Small intestine (tissue), 7 donors: ENCODE results near the gene USP10. TPM values are rescaled to one million over a fixed set of nuclear protein-coding genes. Genes with fewer than 3 reads are reported as not detected.
"Not testable (repeated sequence)": the region's sequence is repeated elsewhere in the genome, so short reads cannot be mapped to it uniquely, and the experiment has no call there.

Experiments
- DNase-seq, 2 donors: peaks; one replicate each; pipeline versions ENCODE4 v3.0.0 to v3.0.0-alpha.2; 2013
- FAIRE-seq: peaks from 2 replicates; lab custom pipeline; 2012; peaks lifted over from hg19 to GRCh38; lab: Jason Lieb, UNC
- H3K27ac ChIP-seq, 3 donors: one replicate each; pipeline ENCODE4 v1.5.1; 2013; ENCODE audit warnings: low read length in 2 of 3, mild to moderate bottlenecking in 2 of 3, control low read depth in 1 of 3, inconsistent platforms in 1 of 3, low read depth in 1 of 3, moderate library complexity in 1 of 3
- H3K27me3 ChIP-seq, 3 donors: one replicate each; pipeline ENCODE4 v1.6.1; 2013; ENCODE audit warnings: low read length in 3 of 3, inconsistent platforms in 1 of 3; ENCODE audit not compliant: control insufficient read depth in 3 of 3, insufficient read depth in 3 of 3
- H3K36me3 ChIP-seq, 3 donors: one replicate each; pipeline ENCODE4 v1.6.1; 2013; ENCODE audit warnings: low read length in 3 of 3, inconsistent platforms in 1 of 3, low read depth in 1 of 3, mild to moderate bottlenecking in 1 of 3, moderate library complexity in 1 of 3; ENCODE audit not compliant: control insufficient read depth in 3 of 3, insufficient read depth in 2 of 3
- H3K4me1 ChIP-seq, 3 donors: one replicate each; pipeline ENCODE4 v1.6.1; 2013; ENCODE audit warnings: low read length in 2 of 3, inconsistent platforms in 1 of 3, low read depth in 1 of 3, mild to moderate bottlenecking in 1 of 3, moderate library complexity in 1 of 3; ENCODE audit not compliant: control insufficient read depth in 3 of 3, insufficient read depth in 2 of 3
- H3K4me3 ChIP-seq, 3 donors: one replicate each; pipeline ENCODE4 v1.5.1; 2013; ENCODE audit warnings: low read length in 3 of 3, control low read depth in 1 of 3, inconsistent platforms in 1 of 3, low read depth in 1 of 3, mild to moderate bottlenecking in 1 of 3, moderate library complexity in 1 of 3
- H3K9me3 ChIP-seq, 2 donors: one replicate each; pipeline ENCODE4 v1.6.1; 2013; ENCODE audit warnings: low read depth in 1 of 2, low read length in 1 of 2; ENCODE audit not compliant: control insufficient read depth in 2 of 2, insufficient read depth in 1 of 2
- WGBS, 3 donors: extraction: QIAGEN DNeasy Blood & Tissue Kit; methylation state at CpG; one replicate each; pipeline ENCODE4 v1.1.7; 2013; 5-methylcytosine and 5-hydroxymethylcytosine counted together
- polyA plus RNA-seq, 4 donors: library from polyadenylated mRNA; stranded (reverse) in 3 of 4; unstranded in 1 of 4; fragments of 200-250 nt in 3 of 4; fragments of 120-200 nt in 1 of 4; gene quantifications; one replicate each; pipeline versions ENCODE4 v1.2.1 to v1.2.3, GENCODE V29; 2013
- donor health status: healthy with polysubstance abuse.
- donor health status: control.
- donor health status: control.
- donor health status: Bipolar disorder and iron deficiency.
- donor health status: healthy.

The USP10 gene
- polyA plus RNA-seq, 4 donors, result 22.4 to 67.1 (median 32.1) TPM

- DNase-seq, result peak; percentile 73 to 83
- H3K4me1 ChIP-seq, result peaks cover 0 to 29% (median 4%) of the 10 kb centered on the region in 3 donors
- H3K27me3 ChIP-seq, result no peaks in the 10 kb centered on the region
- no peak overlapping the region for H3K4me3 ChIP-seq
- no peak for FAIRE-seq
- peak overlapping the region in 2 of 3 donors; percentile 45 to 59 for H3K27ac ChIP-seq
- H3K9me3 ChIP-seq, result no peaks in the 10 kb centered on the region
- WGBS, 3 donors, result 27 to 29% (median 28%) methylated on average over 9 of the region's 9 CpGs
- peaks cover 0 to 10% (median 6%) of the 10 kb centered on the region in 3 donors for H3K36me3 ChIP-seq
These were observed 30.8 kb downstream of the USP10 start for GRCh38 chr16:84730406-84731106.

DNA sequence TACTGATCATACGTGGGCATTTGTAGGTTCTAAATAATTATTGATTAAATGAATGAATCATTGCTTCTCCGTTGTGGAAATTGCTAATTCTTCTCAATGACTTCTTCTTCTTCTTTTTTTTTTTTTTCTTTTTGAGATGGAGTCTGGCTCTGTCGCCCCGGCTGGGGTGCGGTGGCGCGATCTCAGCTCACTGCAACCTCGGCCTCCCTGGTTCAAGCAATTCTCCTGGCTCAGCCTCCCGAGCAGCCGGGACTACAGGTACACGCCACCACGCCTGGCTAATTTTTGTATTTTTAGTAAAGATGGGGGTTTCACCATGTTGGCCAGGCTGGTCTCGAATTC lies 32.5 kb downstream of the USP10 start:
- H3K27me3 ChIP-seq, H3K4me3 ChIP-seq, FAIRE-seq, DNase-seq, H3K9me3 ChIP-seq, H3K27ac ChIP-seq: not testable (repeated sequence)
- Histone ChIP-seq H3K36me3 (peaks cover 0 to 10% (median 6%) of the 10 kb centered on the region in 3 donors), H3K4me1 (peaks cover 2 to 31% (median 4%) of the 10 kb centered on the region in 3 donors)
- WGBS, 3 donors, result 94 to 97% (median 95%) methylated on average over 13 of the region's 13 CpGs

DNA sequence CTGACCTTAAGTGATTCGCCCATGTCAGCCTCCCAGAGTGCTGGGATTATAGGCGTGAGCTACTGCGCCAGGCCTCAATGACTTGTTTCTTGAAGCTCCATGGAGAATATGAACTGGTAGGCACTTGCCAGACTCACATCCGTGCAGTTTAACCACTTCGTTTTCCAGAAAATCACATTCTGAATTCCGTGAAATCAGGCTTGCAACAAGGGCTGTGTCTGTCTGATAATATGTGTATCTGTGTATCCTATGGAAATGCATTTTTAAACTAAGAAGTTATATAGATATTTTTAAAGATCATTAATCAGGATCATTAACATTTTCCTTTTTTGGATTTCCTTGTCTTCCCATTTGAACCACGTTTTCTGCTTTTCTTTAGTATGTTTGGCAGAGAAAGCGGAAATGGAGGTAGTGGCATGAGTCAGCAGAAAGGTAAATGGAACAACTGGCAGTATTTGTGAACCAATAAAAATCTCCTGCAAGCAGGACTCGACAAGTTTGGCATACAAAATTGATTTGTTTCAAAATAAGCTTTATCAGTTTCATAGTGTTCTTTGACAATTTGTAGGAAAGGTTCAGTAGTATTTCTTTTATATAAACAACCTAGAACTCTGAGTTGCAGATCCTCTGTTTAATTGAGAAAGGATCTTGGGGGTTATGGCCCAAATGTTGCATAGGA lies 33.0 kb downstream of the USP10 start:
- FAIRE-seq (no peak), DNase-seq (peak in 1 of 2 donors; percentile 39)
- Histone ChIP-seq H3K27me3 (no peaks in the 10 kb centered on the region), H3K36me3 (peaks cover 0 to 10% (median 6%) of the 10 kb centered on the region in 3 donors), H3K9me3 (no peaks in the 10 kb centered on the region), H3K4me3 (no peak overlapping the region), H3K4me1 (peaks cover 2 to 31% (median 4%) of the 10 kb centered on the region in 3 donors), H3K27ac (no peak overlapping the region)
- 75 to 82% (median 76%) methylated on average over 9 of the region's 9 CpGs for WGBS, 3 donors

- H3K27me3 ChIP-seq, result no peaks in the 10 kb centered on the region
- peak; percentile 73 to 87 for DNase-seq
- 12 to 55% (median 33%) methylated on average over 17 of the region's 17 CpGs for WGBS, 3 donors
- no peaks in the 10 kb centered on the region for H3K9me3 ChIP-seq
- no peak overlapping the region for H3K4me3 ChIP-seq
- peaks cover 4 to 40% (median 8%) of the 10 kb centered on the region in 3 donors for H3K4me1 ChIP-seq
- peaks cover 0 to 13% (median 6%) of the 10 kb centered on the region in 3 donors for H3K36me3 ChIP-seq
- H3K27ac ChIP-seq, result peak overlapping the region; percentile 63 to 85 (median 78)
- FAIRE-seq, result no peak
These were observed 36.2 kb downstream of the USP10 start for GRCh38 chr16:84735849-84736586.

- Histone ChIP-seq H3K27me3 (no peaks in the 10 kb centered on the region), H3K27ac (peak overlapping the region; percentile 63 to 87 (median 78)), H3K9me3 (no peaks in the 10 kb centered on the region), H3K4me1 (peaks cover 4 to 46% (median 8%) of the 10 kb centered on the region in 3 donors), H3K4me3 (no peak overlapping the region), H3K36me3 (peaks cover 3 to 23% (median 6%) of the 10 kb centered on the region in 3 donors)
- FAIRE-seq (no peak), DNase-seq (peak; percentile 63 to 80)
- WGBS, 3 donors, result 17 to 52% (median 37%) methylated on average over 12 of the region's 12 CpGs
These were observed 37.6 kb downstream of the USP10 start for GRCh38 chr16:84737192-84738011.

GRCh38 chr16:84738255-84739038 lies 38.6 kb downstream of the USP10 start:
- H3K9me3 ChIP-seq, result no peaks in the 10 kb centered on the region
- H3K4me3 ChIP-seq, result no peak overlapping the region
- peaks cover 4 to 46% (median 8%) of the 10 kb centered on the region in 3 donors for H3K4me1 ChIP-seq
- FAIRE-seq, result no peak
- 9 to 27% (median 13%) methylated on average over 8 of the region's 8 CpGs for WGBS, 3 donors
- peak overlapping the region; percentile 58 to 78 (median 59) for H3K27ac ChIP-seq
- DNase-seq, result peak; percentile 92 to 96
- H3K27me3 ChIP-seq, result no peaks in the 10 kb centered on the region
- peaks cover 3 to 31% (median 9%) of the 10 kb centered on the region in 3 donors for H3K36me3 ChIP-seq

- peak overlapping the region in 1 of 3 donors; percentile 3 for H3K27ac ChIP-seq
These were observed 39.7 kb downstream of the USP10 start for GRCh38 chr16:84739349-84740124.

More at GRCh38 chr16:84739349-84740124, 39.7 kb downstream of the USP10 start:
- no peak for FAIRE-seq
- no peaks in the 10 kb centered on the region for H3K27me3 ChIP-seq
- 67 to 85% (median 76%) methylated on average over 7 of the region's 7 CpGs for WGBS, 3 donors
- H3K4me3 ChIP-seq, result no peak overlapping the region
- DNase-seq, result no peak
- no peaks in the 10 kb centered on the region for H3K9me3 ChIP-seq
- peaks cover 4 to 46% (median 8%) of the 10 kb centered on the region in 3 donors for H3K4me1 ChIP-seq
- peaks cover 4 to 29% (median 6%) of the 10 kb centered on the region in 3 donors for H3K36me3 ChIP-seq
